GM21390 (cell line): ENCODE results near the gene CLEC20A.
A peak's percentile ranks its signal among the peaks of the same experiment; 100 is the strongest.

ENCODE experiments used
- ATAC-seq: cut with Tn5 transposase; IDR thresholded peaks from one replicate; pipeline ENCODE4 v1.9.1; 2021; ENCODE audit not compliant: unreplicated experiment

The CLEC20A gene

DNA sequence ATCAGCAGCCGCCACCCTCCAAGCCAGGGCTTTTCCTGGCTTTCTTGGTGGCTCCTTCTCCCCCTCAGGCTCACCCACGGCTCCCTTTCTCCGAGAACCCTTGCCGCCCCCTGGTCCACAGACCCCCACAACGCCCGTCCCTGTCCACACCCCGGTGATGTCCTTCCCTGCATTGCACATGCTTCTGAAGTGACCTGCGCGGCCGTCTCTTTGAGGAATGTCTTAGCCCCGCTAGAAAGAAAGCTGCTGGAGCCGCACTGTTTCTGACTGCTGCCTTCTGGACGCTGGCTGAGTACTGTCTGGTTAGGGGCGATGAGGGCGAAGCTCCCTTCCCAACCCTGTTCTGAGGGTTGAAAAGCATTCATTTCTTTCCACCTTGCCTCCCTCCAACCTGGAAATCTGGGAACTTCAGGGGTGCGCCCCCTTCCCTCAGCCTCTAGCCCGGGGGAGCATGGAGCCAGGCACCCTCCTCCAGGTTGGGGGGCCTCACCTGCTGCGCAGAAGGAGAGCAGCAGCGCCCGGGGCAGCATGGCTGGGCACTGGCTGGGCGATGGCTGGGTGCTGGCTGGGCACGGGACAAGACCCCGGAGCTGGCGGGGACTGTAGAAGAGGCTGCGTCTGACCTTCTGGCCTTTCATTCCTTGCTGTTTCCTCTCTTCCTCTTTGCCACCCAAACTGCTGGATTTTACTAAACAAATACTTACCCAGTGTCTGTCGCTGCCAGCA lies at the start of gene CLEC20A:
Gene CLEC20A, minus strand, starts transcription at position 555 of the 726 bp plus-strand sequence. Its CDS starts 25 bp downstream, at position 530.
- ATAC-seq, result no peak

- no peak for ATAC-seq
These were observed 47.8 kb upstream of the CLEC20A start for GRCh38 chr1:178544531-178544930.

DNA sequence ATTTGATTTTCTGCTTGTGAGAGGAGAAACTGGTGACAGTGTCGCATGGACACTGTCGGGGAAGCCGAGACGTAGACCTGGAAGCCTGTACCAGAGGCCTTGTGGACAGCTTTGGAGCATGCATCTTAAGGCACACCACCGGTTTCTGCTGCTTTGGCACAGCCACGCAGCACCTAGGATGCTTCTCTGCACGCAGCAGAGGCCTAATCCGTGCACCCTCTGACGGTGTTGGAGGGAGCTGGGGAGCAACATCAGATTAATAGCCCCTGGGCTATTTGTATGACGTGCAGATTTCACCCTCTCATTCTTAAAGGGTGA lies 46.5 kb upstream of the CLEC20A start:
- ATAC-seq, result peak; percentile 46

DNA sequence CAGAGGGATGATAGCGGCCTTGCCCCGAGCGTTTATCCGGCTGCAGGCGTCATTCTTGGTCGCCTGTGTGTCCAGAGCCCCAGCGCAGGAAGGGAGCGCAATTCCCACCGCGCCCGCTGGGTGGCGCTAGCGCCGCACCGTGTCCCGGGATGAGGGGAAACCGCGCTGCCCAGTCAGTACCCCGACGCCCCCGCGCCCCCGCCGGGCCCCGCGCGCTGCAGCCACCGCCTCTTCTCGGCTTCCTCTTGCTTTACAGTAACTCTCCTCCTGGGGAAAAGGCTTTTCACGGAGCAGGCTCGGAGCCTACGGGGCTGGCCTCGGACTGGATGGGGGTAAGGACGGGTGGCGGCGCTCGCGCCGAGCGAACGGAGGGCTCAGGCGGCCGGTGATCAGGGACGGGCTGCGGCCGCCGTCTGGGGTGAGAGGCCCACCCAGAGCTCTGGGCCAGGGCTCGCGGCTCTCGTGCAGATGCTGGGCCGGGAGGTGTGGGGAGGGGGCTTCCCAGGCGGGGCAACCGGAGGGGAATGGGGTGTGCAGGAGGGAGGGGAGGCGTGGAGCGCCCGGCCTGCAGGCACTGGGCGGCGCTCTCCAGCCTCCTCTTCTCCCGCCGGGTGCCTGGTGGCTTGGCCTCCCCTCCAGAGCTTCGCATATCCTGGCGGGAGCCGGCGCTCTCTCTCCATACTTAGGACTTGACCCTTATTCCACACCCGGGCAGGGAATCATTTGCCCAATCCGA lies 46.0 kb upstream of the CLEC20A start:
- peak; percentile 68 for ATAC-seq

- peak; percentile 47 for ATAC-seq
These were observed 45.2 kb upstream of the CLEC20A start for GRCh38 chr1:178541829-178542553.

GRCh38 chr1:178541379-178541778 lies 44.6 kb upstream of the CLEC20A start:
- no peak for ATAC-seq

DNA sequence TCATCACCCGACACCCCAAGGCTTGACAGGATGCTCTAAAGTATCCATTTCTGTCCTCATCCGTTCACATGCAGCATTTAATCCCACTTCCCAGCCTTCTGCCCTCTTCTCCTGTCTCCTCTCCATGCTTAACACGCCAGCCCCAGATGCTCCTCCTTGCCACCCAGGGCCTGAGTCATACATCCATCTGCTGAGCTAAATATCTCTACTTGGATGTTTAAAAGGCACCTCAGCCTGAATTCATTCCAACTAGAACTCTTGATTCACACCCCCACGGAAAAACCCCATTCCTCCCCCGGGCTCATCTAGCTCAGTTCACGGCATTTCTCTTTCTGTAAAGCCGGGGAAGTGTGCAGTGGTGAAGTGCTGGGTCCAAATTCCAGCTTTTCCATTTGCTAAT lies 43.9 kb upstream of the CLEC20A start:
- no peak for ATAC-seq

GRCh38 chr1:178540204-178540603 lies 43.4 kb upstream of the CLEC20A start:
- ATAC-seq, result no peak

GRCh38 chr1:178539291-178539690 lies 42.5 kb upstream of the CLEC20A start:
- no peak for ATAC-seq

- no peak for ATAC-seq
These were observed 41.6 kb upstream of the CLEC20A start for GRCh38 chr1:178538192-178538916.

DNA sequence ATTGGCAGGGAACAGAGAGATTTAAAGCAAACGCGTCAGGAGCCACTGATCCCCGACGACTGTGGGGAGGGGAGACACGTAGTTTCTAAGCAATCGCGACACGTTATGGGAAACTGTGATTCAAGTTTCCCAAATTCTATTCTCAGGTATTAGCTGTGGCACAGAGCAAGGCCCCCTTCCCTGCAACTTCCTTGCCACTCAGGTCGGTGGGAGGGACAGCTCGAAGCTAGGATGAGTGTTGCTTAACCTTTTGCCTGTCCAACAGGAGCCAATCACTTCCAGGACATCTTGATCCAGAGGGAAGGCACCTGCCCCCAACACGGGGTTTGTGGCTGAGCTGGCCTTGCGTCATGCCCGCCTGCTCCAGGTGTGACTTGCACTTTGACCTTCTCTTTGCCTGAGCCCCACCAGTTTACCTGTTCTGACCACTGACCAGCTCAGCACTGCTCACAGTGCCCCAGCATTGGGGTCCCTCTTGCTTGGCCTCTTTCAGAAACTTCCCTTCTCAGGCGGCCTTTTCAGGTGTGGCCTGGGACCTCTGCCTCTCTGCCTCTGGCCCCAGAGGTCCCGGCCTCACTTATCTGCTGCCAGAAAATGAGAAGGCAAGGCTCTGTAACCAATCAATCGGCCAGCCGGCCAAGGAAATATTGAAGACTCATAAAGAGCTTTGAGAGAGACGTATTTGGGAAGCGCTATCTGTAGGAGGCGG lies 40.8 kb upstream of the CLEC20A start:
- no peak for ATAC-seq

DNA sequence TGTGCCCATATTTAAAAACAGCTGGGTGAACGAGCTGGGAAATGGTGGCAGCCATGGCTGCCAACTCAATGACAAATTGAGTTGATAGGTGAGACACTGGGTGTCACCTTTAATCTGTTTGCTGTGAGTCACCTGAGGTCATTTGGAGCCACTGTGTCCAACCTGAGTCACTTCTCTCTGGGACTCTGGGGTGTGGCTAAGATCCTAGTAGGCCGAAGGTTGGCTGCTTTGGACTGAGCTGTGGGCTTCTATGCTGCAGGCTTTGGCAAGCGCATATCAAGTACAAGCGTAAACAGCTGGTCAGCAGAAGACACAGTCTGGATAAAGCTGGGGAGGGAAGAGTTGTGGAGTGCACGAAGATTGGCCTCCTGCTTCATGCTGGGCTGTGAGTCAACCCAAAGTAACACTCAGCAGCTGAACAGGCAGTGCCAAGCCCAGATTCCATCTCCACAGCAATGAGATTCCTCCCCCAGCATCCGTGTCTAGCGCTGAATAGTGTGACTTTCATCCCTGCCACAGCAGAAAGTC lies 40.1 kb upstream of the CLEC20A start:
- ATAC-seq, result no peak

- ATAC-seq, result no peak
These were observed 39.6 kb upstream of the CLEC20A start for GRCh38 chr1:178536329-178536728.

- ATAC-seq, result no peak
These were observed 37.5 kb upstream of the CLEC20A start for GRCh38 chr1:178534137-178534868.

DNA sequence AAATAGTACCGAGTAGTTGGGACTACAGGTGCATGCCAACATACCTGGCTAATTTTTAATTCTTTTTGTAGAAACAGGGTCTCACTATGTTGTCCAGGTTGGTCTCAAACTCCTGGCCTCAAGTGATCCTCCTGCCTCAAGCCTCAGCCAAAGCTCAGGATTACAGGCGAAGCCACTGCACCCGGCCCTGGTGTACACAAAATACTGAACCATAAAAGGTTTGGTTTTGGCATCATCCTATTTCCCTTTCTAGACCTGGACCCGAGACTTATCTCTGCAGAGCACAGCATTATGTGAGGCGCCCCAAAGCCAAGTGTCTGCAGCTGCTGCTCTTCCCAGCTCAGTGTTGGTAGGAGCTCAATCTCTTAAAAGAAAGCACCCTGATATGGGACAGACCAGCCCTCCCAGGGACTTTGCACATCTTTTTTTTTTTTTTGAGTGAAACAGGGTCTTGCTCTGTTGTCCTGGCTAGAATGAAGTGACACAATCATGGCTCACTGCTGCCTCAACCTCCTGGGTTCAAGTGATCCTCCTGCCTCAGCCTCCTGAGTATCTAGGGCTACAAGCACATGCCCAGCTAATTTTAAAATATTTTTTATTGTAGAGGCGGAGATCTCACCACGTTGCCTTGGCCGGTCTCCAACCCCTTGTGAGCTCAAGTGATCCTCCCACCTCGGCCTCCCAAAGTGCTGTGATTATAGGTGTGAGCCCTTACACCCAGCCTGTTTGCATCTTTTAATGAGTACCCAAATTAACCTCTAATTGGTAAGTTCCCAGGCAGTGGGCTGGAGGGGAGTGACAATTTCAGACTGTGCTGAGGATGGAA lies 36.6 kb upstream of the CLEC20A start:
- no peak for ATAC-seq

DNA sequence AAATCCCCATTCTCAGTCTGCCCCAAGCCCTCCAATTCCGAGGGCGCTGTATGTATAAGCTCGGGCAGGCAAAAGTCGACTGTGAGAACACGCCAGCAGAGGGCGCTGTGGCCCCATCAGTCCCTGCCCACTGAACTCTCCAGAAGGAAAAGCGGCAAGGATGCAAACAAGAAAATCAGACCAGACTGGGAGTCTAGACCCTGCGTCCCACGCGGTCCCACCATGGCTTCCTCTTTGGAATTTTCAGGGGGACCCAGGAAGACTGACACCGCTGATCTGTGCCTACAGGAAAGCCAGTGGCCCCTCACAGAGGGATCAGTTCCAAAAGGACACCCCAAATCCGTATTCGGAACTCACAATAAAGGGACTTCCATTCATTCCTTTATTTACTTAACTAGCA lies 35.6 kb upstream of the CLEC20A start:
- peak; percentile 84 for ATAC-seq

DNA sequence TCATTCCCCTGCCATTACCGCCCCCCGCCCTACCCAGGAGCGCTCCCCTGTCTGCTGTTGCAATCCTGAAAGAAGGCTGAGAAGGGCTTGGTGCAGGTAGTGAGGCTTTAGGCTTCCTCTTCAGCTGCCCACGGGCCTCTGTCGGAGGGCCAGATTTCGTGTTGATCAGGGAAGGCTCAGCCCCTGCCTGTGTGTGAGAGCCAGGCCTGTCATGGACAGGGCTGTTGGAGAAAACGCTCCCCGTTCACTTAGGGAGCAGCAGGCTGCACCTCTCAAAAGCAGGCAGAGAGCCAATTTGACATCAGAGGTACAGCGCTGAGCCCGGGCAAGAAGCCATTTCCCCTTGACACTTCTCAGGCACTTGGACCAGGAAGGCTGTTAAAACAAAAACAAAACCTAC lies 35.1 kb upstream of the CLEC20A start:
- ATAC-seq, result peak; percentile 12

DNA sequence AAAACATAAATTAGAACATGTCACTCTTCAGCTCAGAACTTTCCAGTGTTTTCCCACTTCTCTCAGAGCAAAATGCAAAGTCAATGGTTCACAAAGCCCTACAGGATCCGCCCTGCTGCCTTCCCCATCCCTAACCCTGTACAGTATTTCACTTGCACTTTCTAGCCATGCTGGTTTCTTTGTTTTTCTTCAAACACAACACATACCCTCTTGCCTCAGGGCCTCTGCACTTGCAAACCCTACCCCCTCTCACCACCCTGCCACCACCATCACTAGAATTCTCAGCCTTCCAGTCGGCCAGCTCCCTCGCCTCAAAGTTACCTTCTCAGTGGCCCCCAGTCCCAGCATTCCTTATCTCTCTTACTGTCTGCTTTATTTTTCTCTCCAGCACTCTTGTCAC lies 33.7 kb upstream of the CLEC20A start:
- ATAC-seq, result no peak

DNA sequence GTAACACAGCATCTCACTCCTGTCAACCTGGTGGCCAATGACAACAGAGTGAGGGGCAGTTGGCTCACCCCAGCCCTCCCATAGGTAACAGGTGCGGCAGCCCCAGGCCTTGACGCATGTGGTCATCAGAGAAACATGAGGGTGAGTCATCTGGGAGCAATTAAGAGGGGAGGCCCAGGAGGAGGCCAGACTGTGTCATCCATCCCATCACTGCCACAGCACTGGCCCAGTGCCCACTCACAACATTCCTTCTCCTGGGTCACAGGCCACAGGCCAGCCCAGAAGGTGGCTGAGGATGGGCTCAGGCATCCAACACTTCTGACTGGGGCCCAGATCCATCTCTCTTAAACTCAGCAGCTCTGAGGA lies 33.3 kb upstream of the CLEC20A start:
- no peak for ATAC-seq
